H1 (cell line): ENCODE results near the gene LRRC2. TPM values are rescaled to one million over a fixed set of nuclear protein-coding genes. Genes with fewer than 3 reads are reported as not detected.

Source experiments
- CTCF ChIA-PET: fragments of 300-600 bp; sonication (Branson Sonifier 250); formaldehyde crosslinking; loops from one replicate; lab custom pipeline; 2021; ENCODE audit not compliant: partially characterized antibody; lab: Charles Lee
- POLR2A ChIA-PET: fragments of 300-600 bp; sonication (Branson Sonifier 250); formaldehyde crosslinking; loops from one replicate; lab custom pipeline; 2021; ENCODE audit warnings: inconsistent platforms; ENCODE audit not compliant: partially characterized antibody; lab: Charles Lee
- DNase-seq, 2 experiments: peaks; one replicate each; pipeline versions ENCODE4 v3.0.0 to v3.0.0-alpha.2; 2010 to 2022; ENCODE audit warnings: low spot score in 2 of 2, low read depth in 1 of 2, mixed read lengths in 1 of 2
- FAIRE-seq: peaks from 2 replicates; lab custom pipeline; 2011; peaks lifted over from hg19 to GRCh38; lab: Jason Lieb, UNC
- H2AFZ ChIP-seq: 2 replicates; pipeline ENCODE4 v1.8.1; 2012; ENCODE audit warnings: low read length, inconsistent platforms
- H2AK5ac ChIP-seq: 2 replicates; pipeline ENCODE4 v1.6.1; 2013; ENCODE audit warnings: low read depth, low read length
- H2BK120ac ChIP-seq: replicated peaks from 2 replicates; pipeline ENCODE3; 2013; ENCODE audit warnings: low read depth, low read length, inconsistent platforms
- H2BK12ac ChIP-seq: 2 replicates; pipeline ENCODE4 v1.6.1; 2013; ENCODE audit warnings: low read depth, low read length
- H2BK15ac ChIP-seq: 2 replicates; pipeline ENCODE4 v1.6.1; 2013; ENCODE audit warnings: low read length
- H2BK20ac ChIP-seq: 2 replicates; pipeline ENCODE4 v1.6.1; 2013; ENCODE audit warnings: low read length
- H2BK5ac ChIP-seq: 2 replicates; pipeline ENCODE4 v1.6.1; 2013; ENCODE audit warnings: low read depth, low read length
- H3K14ac ChIP-seq: 2 replicates; pipeline ENCODE4 v1.6.1; 2013; ENCODE audit warnings: inconsistent platforms; ENCODE audit not compliant: insufficient read length
- H3K18ac ChIP-seq: 2 replicates; pipeline ENCODE4 v1.6.1; 2013; ENCODE audit warnings: low read length; ENCODE audit errors: extremely low read depth
- H3K23ac ChIP-seq: 2 replicates; pipeline ENCODE4 v1.6.1; 2013; ENCODE audit warnings: inconsistent platforms; ENCODE audit not compliant: insufficient read length
- H3K23me2 ChIP-seq: 2 replicates; pipeline ENCODE4 v1.6.1; 2013; ENCODE audit warnings: low read depth, low read length
- H3K27ac ChIP-seq: 2 replicates; pipeline ENCODE4 v1.6.1; 2011; ENCODE audit warnings: low read depth, low read length, inconsistent platforms
- H3K27me3 ChIP-seq, 4 experiments: replicated peaks in 1 of 4; 1 replicate in 1 of 4; 2 replicates in 3 of 4; pipeline versions ENCODE4 v1.6.1 to v1.8.1; 2011 to 2013; ENCODE audit warnings: low read length in 3 of 4, mild to moderate bottlenecking in 3 of 4, inconsistent platforms in 2 of 4, mixed read lengths in 2 of 4, moderate library complexity in 1 of 4; ENCODE audit not compliant: control insufficient read depth in 3 of 4, insufficient read depth in 3 of 4; ENCODE audit errors: extremely low read depth in 1 of 4
- H3K36me3 ChIP-seq, 4 experiments: 2 replicates each; pipeline versions ENCODE4 v1.6.1 to v1.8.1; 2011 to 2013; ENCODE audit warnings: mild to moderate bottlenecking in 4 of 4, low read length in 3 of 4, moderate library complexity in 2 of 4, control low read depth in 1 of 4, inconsistent platforms in 1 of 4; ENCODE audit not compliant: insufficient read depth in 4 of 4, control insufficient read depth in 2 of 4
- H3K4ac ChIP-seq: replicated peaks from 2 replicates; pipeline ENCODE3; 2013; ENCODE audit warnings: low read length, low read depth, mixed read lengths, inconsistent platforms; ENCODE audit not compliant: insufficient read length
- H3K4me1 ChIP-seq, 4 experiments: replicated peaks in 1 of 4; 1 replicate in 1 of 4; 2 replicates in 3 of 4; pipeline versions ENCODE4 v1.6.1 to v1.8.1; 2011 to 2013; ENCODE audit warnings: low read length in 3 of 4, inconsistent platforms in 2 of 4, mixed read lengths in 1 of 4; ENCODE audit not compliant: insufficient read depth in 4 of 4, control insufficient read depth in 3 of 4
- H3K4me2 ChIP-seq, 2 experiments: 2 replicates each; pipeline versions ENCODE4 v1.6.1 to v1.8.1; 2011 to 2013; ENCODE audit warnings: low read depth in 2 of 2, low read length in 2 of 2, control low read depth in 1 of 2, inconsistent platforms in 1 of 2, mild to moderate bottlenecking in 1 of 2; ENCODE audit not compliant: insufficient read depth in 1 of 2
- H3K4me3 ChIP-seq, 4 experiments: fragments of 200-600, 300-600 bp in 1 of 4; sonication (generic), shearing (Covaris generic), sonication (Bioruptor Twin) in 1 of 4; 2 replicates each; pipeline versions ENCODE4 v1.5.1 to v1.8.1; 2011 to 2016; ENCODE audit warnings: low read length in 4 of 4, low read depth in 3 of 4, control low read depth in 2 of 4, inconsistent platforms in 2 of 4, mild to moderate bottlenecking in 2 of 4, mixed read lengths in 1 of 4, moderate library complexity in 1 of 4; ENCODE audit not compliant: insufficient read depth in 2 of 4; ENCODE audit errors: extremely low read depth in 1 of 4
- H3K56ac ChIP-seq: replicated peaks from 2 replicates; pipeline ENCODE3; 2013; ENCODE audit warnings: low read depth, mild to moderate bottlenecking, mixed read lengths, low read length, inconsistent platforms; ENCODE audit not compliant: insufficient read length
- H3K79me1 ChIP-seq: 2 replicates; pipeline ENCODE4 v1.6.1; 2013; ENCODE audit warnings: low read depth, low read length, control low read depth
- H3K79me2 ChIP-seq, 2 experiments: 2 replicates each; pipeline versions ENCODE4 v1.6.1 to v1.8.1; 2012 to 2013; ENCODE audit warnings: low read length in 2 of 2, mild to moderate bottlenecking in 2 of 2, inconsistent platforms in 1 of 2; ENCODE audit not compliant: insufficient read depth in 2 of 2, control insufficient read depth in 1 of 2
- H3K9ac ChIP-seq, 4 experiments: replicated peaks in 1 of 4; 1 replicate in 1 of 4; 2 replicates in 3 of 4; pipeline versions ENCODE4 v1.6.1 to v1.8.1; 2011 to 2013; ENCODE audit warnings: low read depth in 3 of 4, low read length in 3 of 4, control low read depth in 2 of 4, mild to moderate bottlenecking in 2 of 4, moderate library complexity in 2 of 4, inconsistent platforms in 1 of 4; ENCODE audit errors: extremely low read depth in 1 of 4
- H3K9me3 ChIP-seq, 2 experiments: 2 replicates each; pipeline versions ENCODE4 v1.6.1 to v1.8.1; 2012 to 2013; ENCODE audit warnings: mild to moderate bottlenecking in 2 of 2, moderate library complexity in 2 of 2, control low read depth in 1 of 2, inconsistent platforms in 1 of 2, low read depth in 1 of 2, low read length in 1 of 2, mixed read lengths in 1 of 2; ENCODE audit not compliant: insufficient read depth in 2 of 2
- H4K20me1 ChIP-seq, 2 experiments: replicated peaks in 1 of 2; 2 replicates each; pipeline versions ENCODE3 to v1.8.1; 2011 to 2013; ENCODE audit warnings: inconsistent platforms in 2 of 2, low read length in 2 of 2, mild to moderate bottlenecking in 1 of 2; ENCODE audit not compliant: insufficient read depth in 2 of 2, control insufficient read depth in 1 of 2
- H4K5ac ChIP-seq: 2 replicates; pipeline ENCODE4 v1.6.1; 2013; ENCODE audit warnings: low read length, low read depth, mixed read lengths, inconsistent platforms; ENCODE audit not compliant: insufficient read length
- H4K8ac ChIP-seq: 2 replicates; pipeline ENCODE4 v1.8.0; 2013; ENCODE audit warnings: mild to moderate bottlenecking, moderate library complexity, low read length, inconsistent platforms; ENCODE audit not compliant: insufficient read depth; ENCODE audit errors: extremely low read depth
- H4K91ac ChIP-seq: replicated peaks from 2 replicates; pipeline ENCODE3; 2013; ENCODE audit warnings: low read length, mixed read lengths, inconsistent platforms; ENCODE audit not compliant: insufficient read length
- ASH2L ChIP-seq: fragments of 200-600, 300-600 bp; sonication (generic); IDR thresholded peaks from one replicate; pipeline ENCODE4 v1.7.1; 2017; ENCODE audit warnings: low read length
- HDAC2 ChIP-seq, 2 experiments: fragments of 300-600 bp in 1 of 2; sonication (generic) in 1 of 2; IDR thresholded peaks; 2 replicates each; pipeline ENCODE4 v1.6.1; 2011 to 2012; ENCODE audit warnings: low read depth in 2 of 2, low read length in 2 of 2, mild to moderate bottlenecking in 2 of 2, moderate library complexity in 2 of 2, borderline replicate concordance in 1 of 2, inconsistent platforms in 1 of 2
- HDAC6 ChIP-seq: IDR thresholded peaks from one replicate; pipeline ENCODE4 v1.7.1; 2012; ENCODE audit warnings: low read depth, mild to moderate bottlenecking, inconsistent platforms, low read length, moderate library complexity
- PHF8 ChIP-seq: fragments of 200-600 bp; sonication (generic); conservative IDR thresholded peaks from 2 replicates; pipeline ENCODE4 v1.7.1; 2012; ENCODE audit warnings: low read depth, mild to moderate bottlenecking, inconsistent platforms, low read length, moderate library complexity
- RAD21 ChIP-seq, 2 experiments: IDR thresholded peaks in 1 of 2; conservative IDR thresholded peaks in 1 of 2; 2 replicates each; pipeline ENCODE4 v1.6.1; 2011; ENCODE audit warnings: low read depth in 2 of 2, low read length in 2 of 2, improper control_type of control experiment in 1 of 2, inconsistent platforms in 1 of 2, mild to moderate bottlenecking in 1 of 2, moderate library complexity in 1 of 2
- SAP30 ChIP-seq: fragments of 300-600 bp; sonication (generic); IDR thresholded peaks from 2 replicates; pipeline ENCODE4 v1.7.1; 2012; ENCODE audit warnings: low read length, moderate library complexity, mild to moderate bottlenecking, inconsistent platforms; ENCODE audit not compliant: insufficient read depth, insufficient replicate concordance
- SP1 ChIP-seq: IDR thresholded peaks from 2 replicates; pipeline ENCODE4 v1.6.1; 2011; ENCODE audit warnings: low read depth, low read length
- TAF1 ChIP-seq: IDR thresholded peaks from 2 replicates; pipeline ENCODE4 v1.6.1; 2011; ENCODE audit warnings: mild to moderate bottlenecking, low read depth, low read length
- WGBS, 2 experiments: shearing (Covaris generic) in 1 of 2; methylation state at CpG; one replicate each; pipeline versions ENCODE4 v1.1.6 to v1.1.7; 2013 to 2015; ENCODE audit warnings: low lambda C conversion rate in 2 of 2, mixed read lengths in 2 of 2, inconsistent platforms in 1 of 2, low coverage in 1 of 2, missing lambda C conversion rate in 1 of 2; ENCODE audit not compliant: insufficient replicate concordance in 2 of 2, insufficient coverage in 1 of 2, insufficient read length in 1 of 2; ENCODE audit errors: extremely low coverage in 1 of 2, missing lambda C conversion rate in 1 of 2; 5-methylcytosine and 5-hydroxymethylcytosine counted together
- polyA plus RNA-seq, 7 experiments: library from polyadenylated mRNA; depleted of rRNA in 3 of 7; stranded (reverse) in 5 of 7; unstranded in 2 of 7; fragments of >200 nt in 5 of 7; fragments of 200-250 nt in 2 of 7; gene quantifications; 1 replicate in 5 of 7; 2 replicates in 1 of 7; 4 replicates in 1 of 7; pipeline versions ENCODE4 v1.2.1 to v1.2.3, GENCODE V29; 2011 to 2013; ENCODE audit warnings: missing spikeins in 2 of 7, mixed read lengths in 2 of 7
- total RNA-seq: library from RNA; stranded (reverse); fragmentation: NEBNext Ultra II Directional; extraction: Animal tissue kit (Norgen Biotek cat#: 25700); gene quantifications from 2 replicates; pipeline ENCODE4 v1.2.1, GENCODE V29; 2021
- TF ChIP-seq, protein P1 (sequence below), 3 experiments: IDR thresholded peaks; 1 replicate in 2 of 3; 2 replicates in 1 of 3; pipeline versions ENCODE4 v1.5.1 to v1.6.1; 2011; ENCODE audit warnings: low read length in 3 of 3, mild to moderate bottlenecking in 3 of 3, inconsistent platforms in 2 of 3, low read depth in 1 of 3, moderate library complexity in 1 of 3; ENCODE audit not compliant: insufficient read depth in 1 of 3; ENCODE audit errors: control extremely low read depth in 1 of 3

Gene LRRC2
- total and polyA plus RNA-seq, 2 of the 8 experiments (the other 6 are each of a cell fraction or from before 2014, with no cell fraction given) = 1.4 to 6.4 TPM

DNA sequence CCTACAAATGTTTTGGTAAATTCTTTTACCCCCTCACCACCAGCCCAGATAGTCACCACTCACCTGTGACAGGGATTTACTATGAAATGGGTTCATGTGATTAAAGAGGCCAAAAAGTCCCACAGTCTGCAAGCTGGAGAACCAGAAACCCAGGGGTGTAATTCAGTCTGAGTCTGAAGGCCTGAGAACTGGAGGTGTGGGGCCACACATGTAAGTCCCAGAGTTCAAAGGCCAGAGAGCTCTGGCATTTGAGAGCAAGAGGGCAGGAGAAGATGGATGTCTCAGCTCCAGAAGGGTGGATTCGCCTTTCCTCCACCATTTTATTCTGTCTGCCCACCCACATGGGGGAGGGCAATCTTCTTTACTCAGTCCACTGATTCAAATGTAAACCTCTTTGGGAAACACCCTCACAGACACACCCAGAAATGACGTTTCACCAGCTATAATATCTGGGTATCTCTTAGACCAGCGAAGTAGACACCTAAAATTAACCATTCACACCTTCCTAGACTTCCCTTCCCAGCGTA, 56.4 kb downstream of the LRRC2 start:
- Histone ChIP-seq H3K18ac (no peak overlapping the region), H4K91ac (no peak overlapping the region), H2BK15ac (no peak overlapping the region), H3K4me1 (peaks cover 5 to 14% (median 8%) of the 10 kb centered on the region in 4 experiments), H3K27ac (no peak overlapping the region), H3K4me2 (no peak overlapping the region), H3K4ac (no peak overlapping the region), H3K23ac (no peak overlapping the region), H2AFZ (no peak overlapping the region), H2BK5ac (no peak overlapping the region), H4K8ac (no peak overlapping the region), H4K5ac (no peak overlapping the region), H3K79me1 (no peaks in the 10 kb centered on the region), H3K27me3 (no peaks in the 10 kb centered on the region; a peak in 2 of 7 replicates), H3K14ac (no peak overlapping the region), H2BK20ac (no peak overlapping the region), H3K23me2 (no peaks in the 10 kb centered on the region), H2BK12ac (no peak overlapping the region), H4K20me1 (no peaks in the 10 kb centered on the region), H3K4me3 (no peak overlapping the region), H2BK120ac (peak overlapping the region; percentile 24), H3K79me2 (no peaks in the 10 kb centered on the region), H3K36me3 (no peaks in the 10 kb centered on the region), H3K56ac (no peak overlapping the region), H3K9ac (no peak overlapping the region), H3K9me3 (no peaks in the 10 kb centered on the region), H2AK5ac (no peak overlapping the region)
- FAIRE-seq (no peak), DNase-seq (no peak)
- TF ChIP-seq TAF1 (no peak), ASH2L (no peak), SAP30 (no peak), SP1 (no peak), HDAC6 (no peak), HDAC2 (IDR thresholded peaks at IDR 0.05; ENCODE audit: borderline replicate concordance in 1 of 2, low read depth in 2 of 2, low read length in 2 of 2) (no peak), RAD21 (IDR thresholded peaks at IDR 0.05 in 1 of 2, conservative IDR thresholded peaks at IDR 0.05 in 1 of 2; ENCODE audit: low read depth in 2 of 2, low read length in 2 of 2) (no peak), PHF8 (no peak)
- TF ChIP-seq, protein P1, sequence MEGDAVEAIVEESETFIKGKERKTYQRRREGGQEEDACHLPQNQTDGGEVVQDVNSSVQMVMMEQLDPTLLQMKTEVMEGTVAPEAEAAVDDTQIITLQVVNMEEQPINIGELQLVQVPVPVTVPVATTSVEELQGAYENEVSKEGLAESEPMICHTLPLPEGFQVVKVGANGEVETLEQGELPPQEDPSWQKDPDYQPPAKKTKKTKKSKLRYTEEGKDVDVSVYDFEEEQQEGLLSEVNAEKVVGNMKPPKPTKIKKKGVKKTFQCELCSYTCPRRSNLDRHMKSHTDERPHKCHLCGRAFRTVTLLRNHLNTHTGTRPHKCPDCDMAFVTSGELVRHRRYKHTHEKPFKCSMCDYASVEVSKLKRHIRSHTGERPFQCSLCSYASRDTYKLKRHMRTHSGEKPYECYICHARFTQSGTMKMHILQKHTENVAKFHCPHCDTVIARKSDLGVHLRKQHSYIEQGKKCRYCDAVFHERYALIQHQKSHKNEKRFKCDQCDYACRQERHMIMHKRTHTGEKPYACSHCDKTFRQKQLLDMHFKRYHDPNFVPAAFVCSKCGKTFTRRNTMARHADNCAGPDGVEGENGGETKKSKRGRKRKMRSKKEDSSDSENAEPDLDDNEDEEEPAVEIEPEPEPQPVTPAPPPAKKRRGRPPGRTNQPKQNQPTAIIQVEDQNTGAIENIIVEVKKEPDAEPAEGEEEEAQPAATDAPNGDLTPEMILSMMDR (IDR thresholded peaks at IDR 0.05; ENCODE audit: control extremely low read depth in 1 of 3, insufficient read depth in 1 of 3, low read depth in 1 of 3, low read length in 3 of 3) = no peak
- POLR2A ChIA-PET = interaction anchor here (0.9 to 1.6 kb wide), 4 partner anchors 13 to 66 kb away, joined by 3 to 6 read pairs (median 3); no protein-coding TSS in a partner anchor
- 90% methylated on average over 4 of the region's 4 CpGs; no CpG with 5 or more reads in 1 of the 2 experiments for WGBS, 2 experiments
- CTCF ChIA-PET = interaction anchor here (1.1 to 1.9 kb wide), 5 partner anchors 8 to 73 kb away, joined by 3 to 8 read pairs (median 3); no protein-coding TSS in a partner anchor
